GM23338 (cell line): ENCODE measurements around the gene CLDN24.

ENCODE experiments used
- CREB1 ChIP-seq: fragments of 250-450 bp; sonication (Bioruptor Pico); IDR thresholded peaks from 2 replicates; pipeline ENCODE4 v1.5.0; 2020; ENCODE audit warnings: low read depth, mild to moderate bottlenecking, moderate library complexity
- CTCF ChIP-seq, 2 experiments: fragments of 200-600 bp in 1 of 2; sonication (generic) in 1 of 2; conservative IDR thresholded peaks; 2 replicates each; pipeline versions ENCODE4 v1.5.1 to v1.6.1; 2016 to 2017; ENCODE audit warnings: antibody characterized with exemption in 2 of 2, low read depth in 2 of 2, mild to moderate bottlenecking in 2 of 2, moderate library complexity in 1 of 2
- EZH2 ChIP-seq: fragments of 200-600 bp; sonication (generic); IDR thresholded peaks from one replicate; pipeline ENCODE4 v1.8.0; 2017; ENCODE audit warnings: antibody characterized with exemption, mild to moderate bottlenecking, low read depth; ENCODE audit not compliant: unreplicated experiment
- EZH2phosphoT487 ChIP-seq: fragments of 200-600 bp; sonication (generic); IDR thresholded peaks from one replicate; pipeline ENCODE4 v1.8.1; 2018; ENCODE audit warnings: antibody characterized with exemption; ENCODE audit not compliant: unreplicated experiment
- JUNB ChIP-seq: IDR thresholded peaks from one replicate; pipeline ENCODE4 v1.6.1; 2016; ENCODE audit warnings: antibody characterized with exemption; ENCODE audit not compliant: unreplicated experiment
- POLR2AphosphoS5 ChIP-seq: IDR thresholded peaks from 2 replicates; pipeline ENCODE4 v1.6.1; 2016; ENCODE audit warnings: antibody characterized with exemption, low read depth
- STAT1 ChIP-seq: IDR thresholded peaks from one replicate; pipeline ENCODE4 v1.6.1; 2016; ENCODE audit warnings: antibody characterized with exemption; ENCODE audit not compliant: unreplicated experiment
- ZNF114 ChIP-seq: fragments of 250-450 bp; sonication (Bioruptor Pico); IDR thresholded peaks from 2 replicates; pipeline ENCODE4 v1.5.0; 2020; ENCODE audit warnings: mild to moderate bottlenecking, moderate library complexity
- ZNF331 ChIP-seq: fragments of 250-450 bp; sonication (Bioruptor Pico); IDR thresholded peaks from 2 replicates; pipeline ENCODE4 v1.5.0; 2020; ENCODE audit warnings: low read depth, mild to moderate bottlenecking, moderate library complexity
- TF ChIP-seq, protein P1 (sequence below): IDR thresholded peaks from one replicate; pipeline ENCODE4 v1.6.1; 2018; ENCODE audit warnings: antibody characterized with exemption; ENCODE audit not compliant: unreplicated experiment
- TF ChIP-seq, protein P2 (sequence below): fragments of 250-450 bp; sonication (Bioruptor Pico); IDR thresholded peaks from 2 replicates; pipeline ENCODE4 v1.5.0; 2020; ENCODE audit warnings: mild to moderate bottlenecking, moderate library complexity

- TF ChIP-seq, protein P1, sequence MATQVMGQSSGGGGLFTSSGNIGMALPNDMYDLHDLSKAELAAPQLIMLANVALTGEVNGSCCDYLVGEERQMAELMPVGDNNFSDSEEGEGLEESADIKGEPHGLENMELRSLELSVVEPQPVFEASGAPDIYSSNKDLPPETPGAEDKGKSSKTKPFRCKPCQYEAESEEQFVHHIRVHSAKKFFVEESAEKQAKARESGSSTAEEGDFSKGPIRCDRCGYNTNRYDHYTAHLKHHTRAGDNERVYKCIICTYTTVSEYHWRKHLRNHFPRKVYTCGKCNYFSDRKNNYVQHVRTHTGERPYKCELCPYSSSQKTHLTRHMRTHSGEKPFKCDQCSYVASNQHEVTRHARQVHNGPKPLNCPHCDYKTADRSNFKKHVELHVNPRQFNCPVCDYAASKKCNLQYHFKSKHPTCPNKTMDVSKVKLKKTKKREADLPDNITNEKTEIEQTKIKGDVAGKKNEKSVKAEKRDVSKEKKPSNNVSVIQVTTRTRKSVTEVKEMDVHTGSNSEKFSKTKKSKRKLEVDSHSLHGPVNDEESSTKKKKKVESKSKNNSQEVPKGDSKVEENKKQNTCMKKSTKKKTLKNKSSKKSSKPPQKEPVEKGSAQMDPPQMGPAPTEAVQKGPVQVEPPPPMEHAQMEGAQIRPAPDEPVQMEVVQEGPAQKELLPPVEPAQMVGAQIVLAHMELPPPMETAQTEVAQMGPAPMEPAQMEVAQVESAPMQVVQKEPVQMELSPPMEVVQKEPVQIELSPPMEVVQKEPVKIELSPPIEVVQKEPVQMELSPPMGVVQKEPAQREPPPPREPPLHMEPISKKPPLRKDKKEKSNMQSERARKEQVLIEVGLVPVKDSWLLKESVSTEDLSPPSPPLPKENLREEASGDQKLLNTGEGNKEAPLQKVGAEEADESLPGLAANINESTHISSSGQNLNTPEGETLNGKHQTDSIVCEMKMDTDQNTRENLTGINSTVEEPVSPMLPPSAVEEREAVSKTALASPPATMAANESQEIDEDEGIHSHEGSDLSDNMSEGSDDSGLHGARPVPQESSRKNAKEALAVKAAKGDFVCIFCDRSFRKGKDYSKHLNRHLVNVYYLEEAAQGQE: no peak
- TF ChIP-seq POLR2AphosphoS5 (no peak), CTCF (conservative IDR thresholded peaks at IDR 0.05; ENCODE audit: low read depth in 2 of 2) (peak; percentile 54 to 69), EZH2 (no peak), EZH2phosphoT487 (no peak), CREB1 (CRISPR knock-in tag) (no peak), JUNB (no peak), STAT1 (no peak), ZNF114 (CRISPR knock-in tag) (no peak), ZNF331 (CRISPR knock-in tag) (no peak)
- TF ChIP-seq, protein P2, sequence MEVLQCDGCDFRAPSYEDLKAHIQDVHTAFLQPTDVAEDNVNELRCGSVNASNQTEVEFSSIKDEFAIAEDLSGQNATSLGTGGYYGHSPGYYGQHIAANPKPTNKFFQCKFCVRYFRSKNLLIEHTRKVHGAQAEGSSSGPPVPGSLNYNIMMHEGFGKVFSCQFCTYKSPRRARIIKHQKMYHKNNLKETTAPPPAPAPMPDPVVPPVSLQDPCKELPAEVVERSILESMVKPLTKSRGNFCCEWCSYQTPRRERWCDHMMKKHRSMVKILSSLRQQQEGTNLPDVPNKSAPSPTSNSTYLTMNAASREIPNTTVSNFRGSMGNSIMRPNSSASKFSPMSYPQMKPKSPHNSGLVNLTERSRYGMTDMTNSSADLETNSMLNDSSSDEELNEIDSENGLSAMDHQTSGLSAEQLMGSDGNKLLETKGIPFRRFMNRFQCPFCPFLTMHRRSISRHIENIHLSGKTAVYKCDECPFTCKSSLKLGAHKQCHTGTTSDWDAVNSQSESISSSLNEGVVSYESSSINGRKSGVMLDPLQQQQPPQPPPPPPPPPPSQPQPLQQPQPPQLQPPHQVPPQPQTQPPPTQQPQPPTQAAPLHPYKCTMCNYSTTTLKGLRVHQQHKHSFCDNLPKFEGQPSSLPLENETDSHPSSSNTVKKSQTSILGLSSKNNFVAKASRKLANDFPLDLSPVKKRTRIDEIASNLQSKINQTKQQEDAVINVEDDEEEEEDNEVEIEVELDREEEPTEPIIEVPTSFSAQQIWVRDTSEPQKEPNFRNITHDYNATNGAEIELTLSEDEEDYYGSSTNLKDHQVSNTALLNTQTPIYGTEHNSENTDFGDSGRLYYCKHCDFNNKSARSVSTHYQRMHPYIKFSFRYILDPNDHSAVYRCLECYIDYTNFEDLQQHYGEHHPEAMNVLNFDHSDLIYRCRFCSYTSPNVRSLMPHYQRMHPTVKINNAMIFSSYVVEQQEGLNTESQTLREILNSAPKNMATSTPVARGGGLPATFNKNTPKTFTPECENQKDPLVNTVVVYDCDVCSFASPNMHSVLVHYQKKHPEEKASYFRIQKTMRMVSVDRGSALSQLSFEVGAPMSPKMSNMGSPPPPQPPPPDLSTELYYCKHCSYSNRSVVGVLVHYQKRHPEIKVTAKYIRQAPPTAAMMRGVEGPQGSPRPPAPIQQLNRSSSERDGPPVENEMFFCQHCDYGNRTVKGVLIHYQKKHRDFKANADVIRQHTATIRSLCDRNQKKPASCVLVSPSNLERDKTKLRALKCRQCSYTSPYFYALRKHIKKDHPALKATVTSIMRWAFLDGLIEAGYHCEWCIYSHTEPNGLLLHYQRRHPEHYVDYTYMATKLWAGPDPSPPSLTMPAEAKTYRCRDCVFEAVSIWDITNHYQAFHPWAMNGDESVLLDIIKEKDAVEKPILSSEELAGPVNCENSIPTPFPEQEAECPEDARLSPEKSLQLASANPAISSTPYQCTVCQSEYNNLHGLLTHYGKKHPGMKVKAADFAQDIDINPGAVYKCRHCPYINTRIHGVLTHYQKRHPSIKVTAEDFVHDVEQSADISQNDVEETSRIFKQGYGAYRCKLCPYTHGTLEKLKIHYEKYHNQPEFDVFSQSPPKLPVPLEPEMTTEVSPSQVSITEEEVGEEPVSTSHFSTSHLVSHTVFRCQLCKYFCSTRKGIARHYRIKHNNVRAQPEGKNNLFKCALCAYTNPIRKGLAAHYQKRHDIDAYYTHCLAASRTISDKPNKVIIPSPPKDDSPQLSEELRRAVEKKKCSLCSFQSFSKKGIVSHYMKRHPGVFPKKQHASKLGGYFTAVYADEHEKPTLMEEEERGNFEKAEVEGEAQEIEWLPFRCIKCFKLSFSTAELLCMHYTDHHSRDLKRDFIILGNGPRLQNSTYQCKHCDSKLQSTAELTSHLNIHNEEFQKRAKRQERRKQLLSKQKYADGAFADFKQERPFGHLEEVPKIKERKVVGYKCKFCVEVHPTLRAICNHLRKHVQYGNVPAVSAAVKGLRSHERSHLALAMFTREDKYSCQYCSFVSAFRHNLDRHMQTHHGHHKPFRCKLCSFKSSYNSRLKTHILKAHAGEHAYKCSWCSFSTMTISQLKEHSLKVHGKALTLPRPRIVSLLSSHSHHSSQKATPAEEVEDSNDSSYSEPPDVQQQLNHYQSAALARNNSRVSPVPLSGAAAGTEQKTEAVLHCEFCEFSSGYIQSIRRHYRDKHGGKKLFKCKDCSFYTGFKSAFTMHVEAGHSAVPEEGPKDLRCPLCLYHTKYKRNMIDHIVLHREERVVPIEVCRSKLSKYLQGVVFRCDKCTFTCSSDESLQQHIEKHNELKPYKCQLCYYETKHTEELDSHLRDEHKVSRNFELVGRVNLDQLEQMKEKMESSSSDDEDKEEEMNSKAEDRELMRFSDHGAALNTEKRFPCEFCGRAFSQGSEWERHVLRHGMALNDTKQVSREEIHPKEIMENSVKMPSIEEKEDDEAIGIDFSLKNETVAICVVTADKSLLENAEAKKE (CRISPR knock-in tag): no peak
Measured at GRCh38 chr4:183362916-183363542, 40.8 kb upstream of the CLDN24 start.
